GM10266 (cell line): Measurements from ENCODE around the gene GRIK3.

Experiments used
- DNase-seq: peaks from one replicate; pipeline ENCODE4 v3.0.0; 2012; ENCODE audit errors: extremely low spot score
- TF ChIP-seq, protein P1 (sequence below): IDR thresholded peaks from 2 replicates; pipeline ENCODE4 v1.5.1; 2012; ENCODE audit warnings: mild to moderate bottlenecking, low read depth; ENCODE audit not compliant: control insufficient read depth, insufficient read depth; ENCODE audit errors: missing control alignments

GRIK3 gene

DNA sequence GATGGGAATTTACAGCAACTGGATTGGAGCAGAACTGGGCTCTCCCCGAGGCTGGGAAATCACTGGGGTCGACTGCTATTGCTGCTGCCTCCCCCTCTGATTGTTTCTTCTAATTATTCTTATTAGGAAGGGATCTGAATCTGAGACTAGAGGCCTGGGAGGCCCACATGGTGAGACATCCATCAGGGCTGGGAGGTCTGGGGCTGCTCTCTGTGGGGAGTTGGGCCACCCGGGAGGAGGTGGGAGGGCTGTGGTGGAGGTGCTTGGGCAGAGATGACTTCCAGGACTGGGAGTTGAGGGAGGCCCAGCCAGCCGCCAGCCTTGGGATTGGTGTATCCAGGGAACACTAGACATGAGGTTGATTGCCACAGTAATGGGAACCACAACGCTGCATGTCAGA is 247.9 kb downstream of the GRIK3 start:
- DNase-seq, result no peak
- TF ChIP-seq, protein P1, sequence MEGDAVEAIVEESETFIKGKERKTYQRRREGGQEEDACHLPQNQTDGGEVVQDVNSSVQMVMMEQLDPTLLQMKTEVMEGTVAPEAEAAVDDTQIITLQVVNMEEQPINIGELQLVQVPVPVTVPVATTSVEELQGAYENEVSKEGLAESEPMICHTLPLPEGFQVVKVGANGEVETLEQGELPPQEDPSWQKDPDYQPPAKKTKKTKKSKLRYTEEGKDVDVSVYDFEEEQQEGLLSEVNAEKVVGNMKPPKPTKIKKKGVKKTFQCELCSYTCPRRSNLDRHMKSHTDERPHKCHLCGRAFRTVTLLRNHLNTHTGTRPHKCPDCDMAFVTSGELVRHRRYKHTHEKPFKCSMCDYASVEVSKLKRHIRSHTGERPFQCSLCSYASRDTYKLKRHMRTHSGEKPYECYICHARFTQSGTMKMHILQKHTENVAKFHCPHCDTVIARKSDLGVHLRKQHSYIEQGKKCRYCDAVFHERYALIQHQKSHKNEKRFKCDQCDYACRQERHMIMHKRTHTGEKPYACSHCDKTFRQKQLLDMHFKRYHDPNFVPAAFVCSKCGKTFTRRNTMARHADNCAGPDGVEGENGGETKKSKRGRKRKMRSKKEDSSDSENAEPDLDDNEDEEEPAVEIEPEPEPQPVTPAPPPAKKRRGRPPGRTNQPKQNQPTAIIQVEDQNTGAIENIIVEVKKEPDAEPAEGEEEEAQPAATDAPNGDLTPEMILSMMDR, result no peak

DNA sequence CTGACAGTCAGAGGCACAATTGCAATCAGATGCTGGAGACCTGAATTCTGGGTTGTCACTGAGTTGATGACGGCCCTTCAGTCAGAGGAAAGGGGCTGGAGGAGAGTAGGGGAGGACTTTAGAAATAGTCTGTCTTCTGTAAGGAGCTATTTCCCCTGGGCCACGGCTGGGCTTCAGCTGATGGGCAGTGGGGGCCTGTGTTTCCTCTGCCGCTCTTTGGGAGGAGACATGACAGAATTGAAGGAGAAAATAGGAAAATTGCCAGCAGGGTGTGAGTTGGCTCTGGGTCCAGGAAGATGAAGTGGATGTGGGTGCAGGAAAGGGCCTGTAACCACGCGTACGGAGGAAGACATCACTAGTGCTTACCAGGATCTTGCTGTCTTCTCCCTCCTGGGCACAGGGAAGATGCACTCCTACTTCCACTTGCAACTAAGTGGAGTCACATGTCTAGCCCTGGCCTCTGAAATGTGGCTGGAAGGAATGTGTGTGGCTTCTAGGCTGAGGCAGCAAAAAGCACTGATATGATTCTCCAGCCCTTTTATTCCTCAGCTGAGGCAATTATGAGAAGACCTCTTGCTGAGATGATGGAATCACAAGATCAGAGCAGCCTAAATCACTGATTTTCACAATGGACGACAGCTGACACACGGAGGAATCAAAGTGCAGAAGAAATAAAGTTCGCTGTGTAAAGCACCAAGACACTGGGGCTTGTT is 250.0 kb downstream of the GRIK3 start:
- DNase-seq, result no peak
- TF ChIP-seq, protein P1, result no peak

DNA sequence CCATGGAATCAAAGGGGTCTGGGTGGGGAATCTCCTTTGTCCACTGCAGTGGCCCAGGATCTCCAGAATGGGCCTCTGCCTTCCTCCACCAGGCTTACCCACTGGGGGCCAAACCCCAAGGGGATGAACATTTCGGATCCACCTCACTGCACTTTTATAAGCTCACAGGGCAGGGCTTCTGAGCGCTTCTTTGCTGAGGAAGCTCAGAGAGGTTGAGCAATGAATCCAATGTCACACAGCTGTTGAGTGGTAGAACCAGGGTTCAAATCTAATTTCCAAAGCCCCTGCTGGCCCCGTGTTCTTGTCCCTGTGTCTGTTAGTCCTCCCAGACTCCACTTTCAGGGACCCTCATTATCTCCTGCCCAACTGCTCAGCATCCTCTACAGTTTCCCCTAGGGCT is 250.8 kb downstream of the GRIK3 start:
- TF ChIP-seq, protein P1, result no peak

DNA sequence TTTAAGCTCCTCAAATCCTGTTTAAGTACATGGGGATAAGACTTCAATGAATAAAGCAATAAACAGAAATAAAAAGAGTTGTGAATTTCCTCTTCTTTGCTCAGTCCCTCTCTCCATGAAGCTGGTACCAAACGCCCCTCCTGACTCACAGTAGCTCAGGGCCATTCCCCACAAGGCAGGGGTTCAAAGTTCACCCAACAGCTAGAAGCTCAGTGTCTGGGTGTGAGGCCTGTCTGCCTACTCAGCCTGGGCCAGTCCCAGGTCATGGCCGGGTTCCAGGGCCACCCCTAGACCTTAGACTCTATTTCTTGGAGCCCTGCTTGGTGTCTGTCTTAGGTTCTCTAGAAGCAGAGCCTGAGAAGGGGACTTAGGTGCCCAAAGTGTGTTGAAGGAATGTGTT is 251.5 kb downstream of the GRIK3 start:
- TF ChIP-seq, protein P1, result no peak
- DNase-seq, result no peak

More for the DNA sequence above, 250.8 kb downstream of the GRIK3 start:
- no peak for DNase-seq

DNA sequence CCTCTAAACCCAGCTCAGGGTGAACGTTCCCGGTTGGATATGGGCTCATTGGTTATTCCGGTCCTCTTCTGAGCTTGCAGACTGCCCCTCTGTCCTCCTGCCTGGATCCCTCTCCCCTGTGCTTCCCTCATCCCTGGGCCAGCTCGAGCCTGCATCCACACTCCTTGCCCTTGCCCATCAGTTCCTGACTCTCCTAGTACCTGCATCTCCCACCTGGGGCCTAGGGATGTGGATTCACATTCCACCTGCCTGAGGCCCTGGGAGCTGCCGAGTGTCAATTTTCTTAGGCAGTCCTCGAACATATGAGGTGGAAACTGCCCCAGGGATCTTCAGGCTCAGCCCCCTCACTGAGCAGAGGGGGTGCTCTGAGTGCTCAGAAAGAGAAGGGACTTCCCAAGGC is 252.2 kb downstream of the GRIK3 start:
- no peak for DNase-seq
- TF ChIP-seq, protein P1, result no peak

DNA sequence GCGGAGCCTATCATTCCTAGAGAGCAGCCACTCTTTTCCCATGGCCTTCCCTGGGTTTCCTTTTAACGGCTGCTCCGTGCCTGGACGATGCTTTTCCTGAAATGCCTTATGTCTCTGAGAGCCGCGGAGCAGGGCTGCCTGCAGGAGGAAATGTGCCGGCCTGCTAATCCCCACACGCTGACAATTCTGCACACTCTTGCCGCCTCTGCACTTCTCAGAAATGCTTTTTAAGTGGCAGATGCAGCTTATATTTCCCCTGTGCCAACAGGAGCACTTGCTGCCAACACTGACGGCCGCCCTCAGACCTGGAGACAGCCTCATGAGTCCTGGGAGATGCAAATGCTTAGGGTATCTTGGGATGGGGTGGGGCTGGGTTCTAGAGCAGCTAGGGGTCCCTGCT is 253.2 kb downstream of the GRIK3 start:
- no peak for DNase-seq
- TF ChIP-seq, protein P1, result no peak

DNA sequence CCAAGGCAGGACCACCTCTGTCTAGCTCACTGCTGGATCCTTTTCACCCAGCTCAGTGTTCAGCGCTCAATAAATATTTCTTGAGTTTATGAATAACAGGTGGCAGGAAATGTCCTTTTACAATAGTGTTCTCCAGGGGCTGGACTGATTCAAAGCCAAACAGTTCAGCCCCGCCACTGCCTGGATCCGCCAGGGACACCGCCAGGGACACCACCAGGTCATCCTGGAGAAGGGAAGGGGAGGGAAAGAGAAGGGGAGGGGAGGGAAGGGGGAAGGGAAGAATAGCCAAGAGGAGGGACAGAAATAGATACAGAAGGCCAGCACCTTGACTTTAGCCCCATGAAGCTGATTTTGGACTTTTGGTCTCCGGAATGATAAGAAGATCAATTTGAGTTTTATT is 255.6 kb downstream of the GRIK3 start:
- TF ChIP-seq, protein P1, result no peak

More for the DNA sequence above, 255.6 kb downstream of the GRIK3 start:
- DNase-seq, result no peak
